Tibial nerve (tissue), 4 donors: ENCODE results near the gene POLR3H. TPM values are rescaled to one million over a fixed set of nuclear protein-coding genes. Genes with fewer than 3 reads are reported as not detected.
A peak's percentile ranks its signal among the peaks of the same experiment; 100 is the strongest.
"Not testable (repeated sequence)": the region's sequence is repeated elsewhere in the genome, so short reads cannot be mapped to it uniquely, and the experiment has no call there.

Experiments used
- DNase-seq, 2 donors: peaks; one replicate each; pipeline ENCODE4 v3.0.0-alpha.2; 2019; ENCODE audit warnings: low spot score in 2 of 2
- H3K27ac ChIP-seq, 4 donors: fragments of 200-600 bp; sonication (generic) in 3 of 4; one replicate each; pipeline ENCODE4 v1.5.1; 2017 to 2019; ENCODE audit warnings: mild to moderate bottlenecking in 1 of 4
- H3K27me3 ChIP-seq, 2 donors: fragments of 200-600 bp; sonication (generic) in 1 of 2; one replicate each; pipeline versions ENCODE4 v1.5.1 to v1.6.0; 2017 to 2019
- H3K36me3 ChIP-seq, 3 donors: fragments of 200-600 bp; sonication (generic); one replicate each; pipeline ENCODE4 v1.5.1; 2018 to 2019
- H3K4me1 ChIP-seq, 4 donors: fragments of 200-600 bp; sonication (generic) in 3 of 4; one replicate each; pipeline ENCODE4 v1.5.1; 2017 to 2019
- H3K4me3 ChIP-seq, 4 donors: fragments of 200-600 bp; sonication (generic) in 3 of 4; one replicate each; pipeline ENCODE4 v1.5.1; 2017 to 2019; ENCODE audit warnings: mild to moderate bottlenecking in 1 of 4, moderate library complexity in 1 of 4
- H3K9me3 ChIP-seq, 4 donors: fragments of 200-600 bp; sonication (generic) in 3 of 4; one replicate each; pipeline ENCODE4 v1.5.1; 2017 to 2019
- CTCF ChIP-seq, 5 experiments: fragments of 200-600 bp in 3 of 5; fragments of 450-650 bp in 2 of 5; sonication (generic) in 3 of 5; IDR thresholded peaks; one replicate each; pipeline ENCODE4 v1.5.1; 2016 to 2019; ENCODE audit warnings: antibody characterized with exemption in 5 of 5, mild to moderate bottlenecking in 3 of 5, moderate library complexity in 2 of 5
- EP300 ChIP-seq, 2 donors: sonication (generic); formaldehyde crosslinking; IDR thresholded peaks; one replicate each; pipeline ENCODE4 v1.6.1; 2017; ENCODE audit warnings: antibody characterized with exemption in 2 of 2, mild to moderate bottlenecking in 1 of 2
- POLR2A ChIP-seq, 2 donors: fragments of 450-650 bp; IDR thresholded peaks; one replicate each; pipeline ENCODE4 v1.6.1; 2017; ENCODE audit warnings: antibody characterized with exemption in 2 of 2, mild to moderate bottlenecking in 2 of 2, moderate library complexity in 2 of 2
- WGBS, 2 donors: methylation state at CpG; one replicate each; pipeline ENCODE4 v1.1.5; 2018; 5-methylcytosine and 5-hydroxymethylcytosine counted together
- total RNA-seq, 4 donors: library from RNA; depleted of rRNA; stranded (reverse); fragments of >200 nt; gene quantifications; one replicate each; pipeline ENCODE4 v1.1.0, GENCODE V29; 2016

The POLR3H gene, protein sequence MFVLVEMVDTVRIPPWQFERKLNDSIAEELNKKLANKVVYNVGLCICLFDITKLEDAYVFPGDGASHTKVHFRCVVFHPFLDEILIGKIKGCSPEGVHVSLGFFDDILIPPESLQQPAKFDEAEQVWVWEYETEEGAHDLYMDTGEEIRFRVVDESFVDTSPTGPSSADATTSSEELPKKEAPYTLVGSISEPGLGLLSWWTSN
- total RNA-seq = 10 to 100 TPM; 26.6 to 33.6 (median 27.5) TPM

- TF ChIP-seq POLR2A (IDR thresholded peaks at IDR 0.05) (peak; percentile 27 to 65), CTCF (IDR thresholded peaks at IDR 0.05) (peak; percentile 40 to 73 (median 56)), EP300 (IDR thresholded peaks at IDR 0.05) (peak; percentile 76 to 81)
- 0 to 1% methylated on average over 41 of the region's 80 CpGs for WGBS, 2 donors
- peak within 1 kb of the TSS; percentile 77 to 94 (median 90) for H3K27ac ChIP-seq
- peak within 1 kb of the TSS; percentile 79 to 96 (median 87) for H3K4me3 ChIP-seq
- peak; percentile 97 for DNase-seq
- H3K27me3 ChIP-seq = no peaks in the 10 kb centered on the region
- H3K4me1 ChIP-seq = peaks cover 0 to 37% (median 14%) of the 10 kb centered on the region in 4 donors
- H3K9me3 ChIP-seq = no peaks in the 10 kb centered on the region
- H3K36me3 ChIP-seq = peaks cover 0 to 17% (median 0%) of the 10 kb centered on the region in 3 donors
Observed at GRCh38 chr22:41543854-41544670, at the start of gene POLR3H. POLR3H (minus strand) TSS chr22:41544470; CDS start chr22:41544101, 369 bp downstream.

- not testable (repeated sequence) for H3K36me3 ChIP-seq, DNase-seq, H3K27me3 ChIP-seq, H3K9me3 ChIP-seq, H3K27ac ChIP-seq, H3K4me3 ChIP-seq
- peaks cover 0 to 14% (median 5%) of the 10 kb centered on the region in 4 donors for H3K4me1 ChIP-seq
- WGBS, 2 donors = 94 to 98% methylated on average over 20 to 26 of the region's 51 CpGs
Observed at GRCh38 chr22:41593336-41593960, 49.2 kb upstream of the POLR3H start.

DNA sequence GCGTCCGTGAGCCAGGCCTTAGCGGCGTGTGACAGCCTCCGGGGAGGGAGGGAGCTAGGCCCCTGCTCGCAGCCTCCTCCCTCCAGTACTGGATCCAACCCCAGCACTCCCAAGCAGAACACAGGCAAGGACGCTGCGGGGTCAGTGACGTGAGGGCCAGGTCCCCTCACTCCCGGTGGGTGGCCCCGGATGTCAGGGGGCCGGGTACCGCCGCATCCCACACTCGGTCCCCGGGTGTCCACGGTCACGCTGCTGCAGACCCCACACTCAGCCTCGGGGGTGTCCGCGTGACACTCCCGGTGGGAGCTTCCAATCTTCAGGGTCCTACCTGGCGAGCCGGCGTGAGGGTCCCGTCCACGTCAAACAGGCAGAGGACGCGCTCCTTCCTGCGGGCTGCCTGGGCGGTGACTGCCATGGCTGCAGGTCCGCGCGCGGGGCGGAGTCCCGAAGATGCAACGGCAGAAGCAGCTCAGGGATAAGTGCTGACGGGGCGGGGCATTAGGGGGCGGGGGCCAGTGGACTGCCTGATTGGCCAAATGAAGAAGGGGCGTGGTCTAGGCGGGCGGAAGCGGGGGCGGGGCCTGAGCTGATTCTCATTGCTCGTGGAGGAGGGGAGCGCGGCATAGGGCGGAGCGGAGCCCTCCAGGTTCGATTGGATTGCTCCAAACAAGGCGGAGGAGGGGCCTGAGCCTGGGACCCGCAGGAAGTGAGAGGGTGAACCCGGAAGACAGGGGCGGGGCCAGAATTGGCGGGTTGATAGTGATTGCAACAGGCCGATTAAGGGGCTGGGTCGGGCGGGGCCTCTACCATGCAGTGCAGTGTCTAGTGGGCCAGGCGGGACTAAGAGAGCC, 45.3 kb upstream of the POLR3H start, which contains the start of gene PMM1:
Gene PMM1 (minus strand): TSS at position 450 of the 851 bp plus-strand sequence. CDS start 35 bp downstream, at position 415.
- TF ChIP-seq POLR2A (IDR thresholded peaks at IDR 0.05) (peak; percentile 74 to 88), EP300 (IDR thresholded peaks at IDR 0.05) (peak; percentile 76 to 97), CTCF (IDR thresholded peaks at IDR 0.05) (peak in 1 of 5 experiments; percentile 25)
- Histone ChIP-seq H3K9me3 (no peaks in the 10 kb centered on the region), H3K27ac (peak within 1 kb of the TSS; percentile 59 to 91 (median 86)), H3K4me3 (peak within 1 kb of the TSS; percentile 65 to 92 (median 78)), H3K36me3 (peaks cover 0 to 15% (median 0%) of the 10 kb centered on the region in 3 donors), H3K27me3 (no peaks in the 10 kb centered on the region), H3K4me1 (peaks cover 0 to 18% (median 15%) of the 10 kb centered on the region in 4 donors)
- peak; percentile 100 for DNase-seq
- 0 to 1% methylated on average over 31 to 32 of the region's 61 CpGs for WGBS, 2 donors

DNA sequence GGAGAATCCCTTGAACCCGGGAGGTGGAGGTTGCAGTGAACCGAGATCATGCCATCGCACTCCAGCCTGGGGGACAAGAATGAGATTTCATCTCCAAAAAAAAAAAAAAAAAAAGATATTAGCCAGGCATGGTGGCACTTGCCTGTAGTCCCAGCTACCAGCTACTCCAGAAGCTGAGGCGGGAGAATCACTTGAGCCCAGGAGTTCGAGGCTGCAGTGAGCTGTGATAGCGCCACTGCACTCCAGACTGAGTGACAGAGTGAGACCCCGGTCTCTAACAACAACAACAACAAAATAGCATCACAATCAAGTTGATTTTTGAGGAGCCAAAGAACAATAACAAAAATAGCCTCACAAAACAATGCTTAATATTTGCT, 43.1 kb upstream of the POLR3H start:
- TF ChIP-seq EP300 (IDR thresholded peaks at IDR 0.05) (no peak), CTCF (IDR thresholded peaks at IDR 0.05) (no peak), POLR2A (IDR thresholded peaks at IDR 0.05) (no peak)
- H3K9me3 ChIP-seq = no peaks in the 10 kb centered on the region
- no peak for DNase-seq
- 93 to 95% methylated on average over 7 of the region's 7 CpGs for WGBS, 2 donors
- H3K27ac ChIP-seq = peak overlapping the region in 3 of 4 donors; percentile 84 to 91 (median 88)
- H3K4me3 ChIP-seq = no peak overlapping the region
- H3K4me1 ChIP-seq = peaks cover 0 to 18% (median 15%) of the 10 kb centered on the region in 4 donors
- peaks cover 0 to 38% (median 13%) of the 10 kb centered on the region in 3 donors for H3K36me3 ChIP-seq
- H3K27me3 ChIP-seq = no peaks in the 10 kb centered on the region

GRCh38 chr22:41585898-41586297, 41.6 kb upstream of the POLR3H start:
- TF ChIP-seq EP300 (IDR thresholded peaks at IDR 0.05) (no peak), CTCF (IDR thresholded peaks at IDR 0.05) (no peak), POLR2A (IDR thresholded peaks at IDR 0.05) (no peak)
- Histone ChIP-seq H3K4me1 (peaks cover 0 to 18% (median 15%) of the 10 kb centered on the region in 4 donors), H3K27ac (no peak overlapping the region), H3K27me3 (no peaks in the 10 kb centered on the region), H3K4me3 (no peak overlapping the region), H3K36me3 (peaks cover 0 to 52% (median 13%) of the 10 kb centered on the region in 3 donors), H3K9me3 (no peaks in the 10 kb centered on the region)
- 93 to 96% methylated on average over 7 of the region's 7 CpGs for WGBS, 2 donors
- no peak for DNase-seq
